Activated T-cell treated with anti-CD3 and anti-CD28 coated beads for 1 hour (primary cell): Measurements from ENCODE around the gene SBNO2.
"Not testable (repeated sequence)": the region's sequence is repeated elsewhere in the genome, so short reads cannot be mapped to it uniquely, and the experiment has no call there.

Experiments used
- DNase-seq: peaks from one replicate; pipeline ENCODE4 v3.0.0-alpha.2; 2020; ENCODE audit warnings: low read depth

Gene SBNO2

DNA sequence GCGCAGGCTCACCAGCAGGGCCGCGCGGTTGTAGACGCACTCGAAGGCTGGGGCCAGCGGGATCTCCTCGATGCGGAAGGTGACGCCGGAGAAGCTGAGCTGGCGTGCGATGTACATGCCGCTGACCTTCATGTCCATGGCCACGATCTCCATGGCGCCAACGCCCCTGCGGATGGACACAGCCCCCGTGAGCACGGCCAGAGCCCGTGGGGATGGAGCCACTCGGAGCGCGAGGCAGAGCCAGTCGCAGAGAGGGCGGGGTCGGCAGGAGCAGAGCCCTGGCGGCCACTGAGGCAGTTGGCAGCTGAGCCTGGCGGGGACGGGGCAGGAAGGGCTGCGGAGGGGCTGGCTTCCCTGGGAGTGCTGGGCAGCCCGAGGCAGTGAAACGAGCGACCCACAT, 55.1 kb downstream of the SBNO2 start:
- DNase-seq: no peak

DNA sequence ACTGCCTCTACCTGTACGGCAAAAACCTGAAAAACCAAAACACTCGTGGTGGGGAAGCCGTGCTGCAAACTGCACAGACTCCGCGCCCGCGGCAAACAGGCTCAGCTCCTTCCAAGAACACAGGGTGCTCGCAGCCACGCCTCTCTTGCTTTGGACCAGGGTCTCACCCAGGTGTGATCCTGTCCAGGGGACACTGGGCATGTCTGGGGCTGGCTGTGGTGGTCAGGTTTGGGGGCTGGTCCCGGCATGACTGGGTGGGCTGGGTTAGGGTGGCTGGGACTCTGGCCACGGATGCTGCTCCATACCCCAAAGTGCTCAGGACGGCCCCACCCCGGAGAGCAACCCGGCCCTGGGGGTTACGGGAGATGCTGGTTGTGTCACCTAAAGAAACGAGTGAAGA, 56.4 kb downstream of the SBNO2 start:
- no peak for DNase-seq

DNA sequence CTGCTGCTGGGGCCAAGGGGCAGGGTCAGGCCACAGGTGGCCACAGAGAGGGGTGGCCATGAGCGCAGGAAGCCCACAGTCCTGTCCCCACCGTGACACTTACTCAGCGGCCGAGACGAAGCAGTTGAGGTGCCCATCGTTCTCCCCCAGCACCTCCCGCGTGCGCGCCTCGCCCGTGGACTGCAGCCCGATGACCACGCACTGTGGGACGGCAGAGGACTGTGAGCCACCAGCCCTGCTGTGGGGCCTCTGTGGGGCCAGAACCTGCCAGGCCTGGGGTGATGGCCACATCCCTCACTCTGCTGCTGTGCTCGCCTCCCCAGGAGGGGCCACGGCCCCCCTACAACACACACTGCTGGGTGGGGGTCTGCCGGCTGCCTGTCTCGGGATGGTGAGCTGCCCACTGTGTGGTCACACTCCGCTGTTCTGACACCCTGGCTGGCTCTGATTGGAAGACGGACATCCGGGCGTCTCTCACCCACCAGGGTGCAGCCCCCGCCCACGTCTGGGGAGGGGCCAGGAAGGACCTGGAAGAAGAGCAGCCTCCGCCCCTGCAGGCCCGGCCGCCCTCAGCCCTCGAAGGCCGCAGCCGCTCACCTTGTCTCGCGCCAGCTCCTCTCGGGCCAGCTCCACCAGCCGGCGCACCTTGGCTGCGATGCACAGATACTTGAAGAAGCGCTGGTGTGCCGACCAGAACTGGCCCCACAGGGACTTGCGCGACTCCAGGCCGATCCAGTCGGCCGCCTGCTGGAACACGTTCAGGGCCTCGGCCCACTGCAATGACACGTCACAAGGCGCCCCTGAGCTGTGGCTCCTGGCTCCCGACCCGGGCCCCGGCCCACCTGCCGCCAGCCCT, 57.1 kb downstream of the SBNO2 start:
- DNase-seq: no peak

DNA sequence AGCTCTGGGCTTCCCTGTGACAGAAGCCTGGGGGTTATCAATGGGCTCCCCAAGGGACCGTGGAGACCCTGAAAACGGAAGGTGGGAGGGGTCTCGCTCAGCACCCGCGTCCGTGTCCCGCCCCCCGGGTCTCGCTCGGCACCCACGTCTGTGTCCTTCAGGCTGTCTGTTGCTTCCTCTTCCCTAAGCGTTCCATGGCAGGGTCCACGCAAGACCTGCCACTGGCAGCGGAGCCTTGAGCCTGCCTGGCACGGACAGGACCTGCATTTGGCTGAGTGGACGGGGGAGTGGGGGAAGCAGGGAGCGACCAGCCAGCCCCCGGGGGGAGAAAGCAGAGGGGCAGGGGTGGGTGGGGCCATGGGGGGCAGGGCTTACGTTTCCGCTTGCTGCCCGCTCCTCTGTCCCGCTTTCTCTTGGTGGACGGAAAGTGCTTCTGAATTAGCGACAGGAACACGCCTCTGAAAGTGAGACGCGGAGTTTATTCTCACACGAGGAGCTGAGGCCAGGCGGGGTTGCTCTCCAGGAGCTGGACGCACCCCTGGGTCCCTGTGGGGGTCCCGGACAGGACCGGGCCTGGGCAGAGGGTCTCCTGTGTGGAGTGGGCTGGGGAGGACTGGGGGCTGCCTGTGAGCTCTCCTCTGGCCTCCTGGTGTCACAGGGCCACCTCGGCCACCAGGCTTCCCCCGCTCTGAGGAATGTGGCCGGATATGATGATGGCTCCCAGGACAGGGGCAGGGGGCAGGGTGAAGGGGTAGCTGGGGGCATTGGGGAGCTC, 58.2 kb downstream of the SBNO2 start:
- no peak for DNase-seq

DNA sequence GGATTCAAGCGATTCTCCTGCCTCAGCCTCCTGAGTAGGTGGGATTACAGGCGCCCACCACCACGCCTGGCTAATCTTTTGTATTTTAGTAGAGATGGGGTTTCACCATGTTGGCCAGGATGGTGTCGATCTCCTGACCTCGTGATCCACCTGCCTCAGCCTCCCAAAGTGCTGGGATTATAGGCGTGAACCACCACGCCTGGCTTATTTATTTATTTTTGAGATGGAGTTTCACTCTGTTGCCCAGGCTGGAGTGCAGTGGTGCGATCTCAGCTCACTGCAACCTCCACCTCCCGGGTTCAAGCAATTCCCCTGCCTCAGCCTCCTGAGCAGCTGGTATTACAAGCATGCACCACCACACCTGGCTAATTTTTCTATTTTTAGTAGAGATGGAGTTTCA, 59.3 kb downstream of the SBNO2 start:
- DNase-seq: not testable (repeated sequence)

DNA sequence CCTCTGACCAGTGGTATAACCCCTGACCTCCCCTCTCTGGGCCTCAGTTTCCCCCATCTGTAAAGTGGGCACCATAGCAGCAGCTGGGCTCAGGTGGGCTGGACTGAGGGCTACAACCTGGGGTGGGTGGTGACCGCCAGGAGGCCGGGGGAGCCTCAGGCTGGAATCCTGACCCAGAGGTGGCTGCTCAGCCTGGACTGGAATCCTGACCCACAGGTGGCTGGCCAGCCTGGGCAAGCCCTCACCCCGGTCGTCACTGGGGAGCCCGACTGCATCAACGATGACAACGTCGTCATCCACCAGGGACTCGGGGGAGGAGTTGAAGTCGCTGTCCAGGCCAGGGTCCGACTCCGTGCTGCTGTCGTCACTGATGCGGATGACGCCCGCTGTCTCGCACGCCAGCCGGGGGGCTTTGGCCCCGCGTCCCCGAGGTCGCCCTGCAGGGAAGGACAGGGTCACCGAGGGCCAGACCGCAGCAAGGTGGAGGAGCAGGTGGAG, 60.0 kb downstream of the SBNO2 start:
- no peak for DNase-seq

DNA sequence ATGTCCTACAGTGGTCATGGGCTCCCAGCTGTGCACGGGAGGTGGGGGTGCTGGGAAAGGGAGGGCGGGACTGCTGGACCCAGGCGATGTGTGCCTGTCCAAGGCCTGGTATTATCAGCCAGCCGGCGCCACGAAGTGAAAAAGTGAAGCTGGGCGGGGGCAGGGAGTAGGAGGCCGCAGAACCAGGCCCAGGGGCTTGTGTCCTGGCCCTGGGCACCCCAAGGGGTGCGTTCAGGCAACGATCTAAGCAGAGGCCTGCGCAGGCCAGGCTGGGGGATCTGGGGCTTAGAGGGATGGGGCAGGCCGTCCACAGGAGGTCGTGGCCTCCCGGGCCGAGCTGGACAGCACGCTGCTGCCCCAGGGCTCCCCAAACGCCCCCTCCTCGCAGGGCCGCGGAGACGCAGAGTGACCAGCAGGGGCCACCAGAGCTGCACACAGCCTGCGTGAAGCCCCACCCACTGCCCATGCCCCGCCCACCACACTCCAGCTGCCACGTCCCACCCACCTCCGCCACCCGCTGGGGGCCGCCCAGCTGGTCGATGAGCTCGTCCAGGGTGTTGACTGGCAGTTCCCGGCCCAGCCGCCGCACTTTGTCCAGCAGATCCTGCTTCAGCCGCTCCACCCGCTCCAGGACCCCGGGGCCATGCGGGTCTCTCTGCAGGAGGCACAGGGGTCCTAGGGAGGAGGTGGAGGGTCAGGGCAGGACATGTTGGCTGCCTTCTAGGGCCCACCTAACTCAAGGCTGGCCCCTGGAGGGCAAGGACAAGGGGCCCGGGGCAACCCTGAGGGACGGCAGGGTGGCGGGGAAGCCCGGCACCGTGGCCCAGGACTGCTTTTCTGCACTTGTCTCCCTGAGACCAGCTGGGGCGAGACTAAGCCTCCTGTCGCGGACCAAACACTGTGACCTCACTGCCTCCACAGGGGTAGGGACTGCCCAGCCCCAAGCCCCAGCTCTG, 60.8 kb downstream of the SBNO2 start:
- peak; percentile 78 for DNase-seq

DNA sequence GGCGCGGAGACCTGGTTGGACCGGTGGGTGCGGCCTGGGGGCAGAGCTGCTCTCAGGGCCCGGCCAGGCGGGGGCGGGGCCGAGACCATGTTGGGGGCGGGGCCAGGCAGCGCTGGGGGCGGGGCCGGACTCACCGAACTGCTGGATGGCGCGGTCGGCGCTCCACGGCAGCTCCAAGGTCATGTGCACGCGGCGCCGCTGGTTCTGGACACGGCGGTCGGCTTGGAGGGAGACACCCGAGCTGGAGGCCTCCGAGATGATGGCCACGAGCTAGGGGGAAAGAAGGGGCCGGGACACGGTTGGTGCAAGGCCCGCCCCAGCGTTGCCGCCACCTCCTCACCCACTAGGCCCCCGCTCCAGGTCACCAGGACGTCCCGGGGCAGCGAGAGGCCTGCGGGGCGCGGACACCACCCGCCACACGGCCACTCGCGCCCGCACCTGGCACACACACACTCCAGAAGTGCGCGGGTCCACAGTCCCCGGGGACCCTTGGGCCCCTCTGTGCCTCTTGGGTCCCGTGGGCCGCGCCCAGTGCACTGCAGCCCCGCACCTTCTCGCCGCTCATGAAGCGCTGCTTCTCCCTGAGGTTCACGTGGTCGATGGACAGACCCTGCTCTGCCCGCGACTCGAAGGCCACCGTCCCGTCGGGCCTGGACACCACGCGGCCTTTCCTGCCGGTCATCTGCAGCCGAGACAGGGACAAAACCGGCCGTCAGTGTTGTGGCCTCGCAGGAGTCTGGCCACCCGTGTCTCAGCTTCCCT, 61.6 kb downstream of the SBNO2 start:
- DNase-seq: no peak

DNA sequence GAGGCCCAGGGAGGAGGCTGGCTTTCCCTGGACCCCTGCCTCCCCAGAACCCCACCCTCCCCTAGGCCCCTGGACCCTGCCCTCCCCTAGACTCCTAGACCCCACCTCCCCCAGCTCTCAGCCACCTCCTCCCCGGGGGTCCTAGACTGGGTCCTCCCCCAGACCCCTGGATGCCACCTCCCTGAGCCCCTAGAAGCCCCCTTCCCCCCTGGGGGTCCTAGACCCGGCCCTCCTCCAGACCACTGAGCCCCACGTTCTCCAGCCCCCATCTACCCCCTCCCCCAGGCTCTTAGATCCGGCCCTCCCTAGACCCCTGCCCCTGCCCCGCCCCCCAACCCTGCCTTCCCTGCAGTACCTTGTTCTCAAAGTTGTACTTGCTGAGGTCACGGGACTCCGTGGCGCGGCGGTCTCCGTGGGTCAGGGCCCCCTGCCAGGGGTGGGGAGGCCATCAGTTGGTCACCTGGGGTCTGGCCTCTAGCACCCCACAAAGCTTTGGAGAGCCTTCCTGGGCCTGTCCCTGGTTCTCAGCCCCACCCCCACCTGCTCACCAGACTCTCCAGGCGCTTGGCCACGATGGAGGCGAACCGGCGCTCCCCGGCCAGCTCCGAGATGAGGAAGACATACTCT, 62.3 kb downstream of the SBNO2 start:
- DNase-seq: no peak

DNA sequence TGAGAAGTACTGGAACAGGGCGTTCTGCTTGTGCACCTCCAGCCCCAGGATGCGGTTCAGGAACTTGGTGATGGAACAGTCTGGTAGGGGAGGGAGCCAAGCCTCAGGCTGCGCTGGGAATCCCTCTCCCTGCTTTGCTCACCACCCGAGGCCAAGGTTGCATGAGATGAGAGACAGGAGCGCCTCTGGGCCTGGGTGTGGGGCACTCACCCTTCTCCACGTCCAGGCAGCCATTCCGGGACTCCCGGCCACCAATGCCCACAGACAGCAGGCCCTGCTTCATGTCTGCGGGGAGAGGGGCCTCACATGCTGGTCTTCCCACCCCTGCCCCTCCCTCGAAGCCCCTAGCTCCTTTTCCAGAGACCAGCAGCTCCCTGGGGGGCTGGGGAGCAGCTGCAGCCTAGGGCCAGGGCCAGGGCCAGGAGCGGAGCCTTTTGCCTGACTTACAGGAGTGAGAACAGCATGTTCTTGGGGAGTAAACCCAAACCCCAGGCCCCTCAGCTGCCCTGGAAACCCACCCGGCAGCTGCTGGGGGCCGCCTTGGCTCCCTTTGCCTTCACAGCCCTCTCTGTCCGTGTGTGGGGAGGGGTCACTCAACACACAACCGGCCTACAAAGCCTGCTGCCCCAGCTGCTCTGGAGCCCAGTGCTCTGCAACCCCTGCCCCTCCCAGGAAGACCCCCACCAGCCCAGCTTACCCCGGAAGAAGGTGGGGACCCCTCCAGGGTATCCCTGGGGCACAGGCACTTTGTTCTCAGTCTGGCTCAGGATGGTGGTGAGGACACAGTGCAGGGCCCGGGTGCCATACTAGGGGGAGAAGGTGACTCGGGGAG, 63.0 kb downstream of the SBNO2 start:
- DNase-seq: no peak

DNA sequence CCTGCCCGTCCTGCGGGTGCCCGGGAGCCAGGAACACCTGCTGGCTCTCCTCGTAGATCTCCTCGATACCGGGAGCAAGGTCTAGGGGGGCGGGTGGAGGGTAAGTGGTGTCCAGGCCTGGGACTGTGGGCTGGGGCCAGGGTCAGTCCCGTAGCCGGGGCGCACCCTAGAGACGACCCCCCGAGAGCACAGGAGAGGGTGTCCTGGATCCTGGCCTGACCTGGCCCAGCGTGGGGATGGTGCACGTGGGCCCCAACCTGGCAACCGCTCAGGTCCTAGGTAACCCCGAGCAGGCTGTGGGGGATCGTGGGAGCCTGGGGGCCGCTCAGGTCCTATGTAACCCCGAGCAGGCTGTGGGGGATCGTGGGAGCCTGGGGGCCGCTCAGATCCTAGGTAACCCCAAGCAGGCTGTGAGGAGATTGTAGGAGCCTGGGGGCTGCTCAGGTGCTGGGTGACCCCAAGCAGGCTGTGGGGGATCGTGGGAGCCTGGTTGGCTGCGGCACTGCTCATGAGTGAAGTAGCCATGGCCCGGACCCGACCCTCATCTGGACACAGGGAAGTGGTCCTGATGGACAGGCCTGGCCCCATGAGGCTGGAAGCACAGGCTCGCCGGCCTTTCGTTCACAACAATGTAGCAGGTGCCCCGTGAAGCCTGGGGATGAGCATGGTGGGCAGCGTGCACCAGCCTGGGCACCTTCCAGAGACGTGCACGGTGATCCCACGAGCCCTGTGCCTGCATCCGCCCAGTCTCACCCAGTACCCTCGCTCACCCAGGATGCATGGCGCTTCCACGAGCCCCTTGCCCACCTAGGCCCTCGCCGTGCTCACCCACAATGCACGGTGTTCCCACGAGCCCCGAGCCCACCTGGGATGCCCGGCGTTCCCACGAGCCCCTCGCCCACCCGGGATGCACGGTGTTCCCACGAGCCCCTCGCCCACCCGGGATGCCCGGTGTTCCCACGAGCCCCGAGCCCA, 64.1 kb downstream of the SBNO2 start:
- DNase-seq: no peak

DNA sequence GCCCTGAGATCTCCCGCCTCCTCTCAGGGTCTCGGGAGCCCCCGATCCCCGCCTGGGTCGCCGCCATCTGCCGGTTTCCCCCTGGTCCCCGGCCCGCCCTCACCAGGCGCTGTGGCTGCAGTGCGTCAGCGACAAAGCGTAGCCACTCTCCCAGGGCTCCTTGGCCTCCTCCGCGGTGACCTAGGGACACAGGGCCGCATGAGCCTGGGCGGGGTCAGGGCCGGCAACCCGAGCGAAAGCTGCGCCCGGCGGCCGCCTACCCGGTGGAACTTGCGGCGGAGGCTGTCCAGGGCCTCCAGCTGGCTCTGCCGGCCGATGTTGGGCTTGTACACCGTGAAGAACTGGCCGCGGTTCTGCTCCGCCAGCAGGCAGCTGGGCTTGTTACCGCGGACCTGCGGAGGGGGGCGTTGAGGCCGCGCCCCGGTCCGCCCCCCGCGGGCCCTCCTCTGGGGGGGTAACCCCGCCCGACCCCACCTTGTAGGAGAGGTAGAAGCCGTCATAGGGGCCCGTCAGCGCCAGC, 65.0 kb downstream of the SBNO2 start:
- DNase-seq: no peak

DNA sequence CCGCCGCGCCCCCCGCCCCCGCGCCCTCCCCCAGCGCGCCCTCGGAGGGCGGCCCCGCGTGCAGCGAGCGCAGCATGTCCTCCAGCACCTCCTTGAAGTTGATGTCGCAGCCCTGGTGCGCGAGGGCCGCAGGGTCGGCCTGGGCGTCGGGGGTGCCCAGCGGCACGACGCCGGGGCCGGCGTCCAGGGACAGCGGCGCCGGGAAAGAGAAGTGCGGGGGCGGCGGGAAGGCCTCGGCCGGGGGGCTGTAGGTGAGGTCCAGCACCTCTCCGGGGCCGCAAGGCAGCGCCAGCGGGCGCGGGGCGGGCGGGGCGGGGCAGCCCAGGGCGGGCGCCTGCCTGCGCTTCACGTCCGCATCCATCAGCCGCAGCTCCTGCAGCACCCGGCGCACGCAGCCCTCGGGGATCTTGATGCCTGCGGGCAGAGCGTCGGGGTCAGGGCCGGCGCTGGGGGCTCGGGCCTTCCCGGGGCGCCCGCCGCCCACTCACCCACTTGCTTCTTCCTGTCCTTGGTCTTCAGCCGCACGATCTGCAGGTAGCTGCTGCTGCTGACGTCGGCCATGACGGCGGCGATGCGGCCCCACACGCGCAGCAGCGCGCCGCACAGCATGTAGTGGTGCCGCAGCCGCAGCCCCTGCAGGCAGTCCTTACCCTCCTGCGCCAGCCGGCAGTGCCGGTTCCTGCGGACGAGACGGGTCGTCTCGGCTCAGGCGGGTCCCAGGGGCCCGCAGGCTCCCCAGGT, 65.6 kb downstream of the SBNO2 start:
- DNase-seq: no peak

DNA sequence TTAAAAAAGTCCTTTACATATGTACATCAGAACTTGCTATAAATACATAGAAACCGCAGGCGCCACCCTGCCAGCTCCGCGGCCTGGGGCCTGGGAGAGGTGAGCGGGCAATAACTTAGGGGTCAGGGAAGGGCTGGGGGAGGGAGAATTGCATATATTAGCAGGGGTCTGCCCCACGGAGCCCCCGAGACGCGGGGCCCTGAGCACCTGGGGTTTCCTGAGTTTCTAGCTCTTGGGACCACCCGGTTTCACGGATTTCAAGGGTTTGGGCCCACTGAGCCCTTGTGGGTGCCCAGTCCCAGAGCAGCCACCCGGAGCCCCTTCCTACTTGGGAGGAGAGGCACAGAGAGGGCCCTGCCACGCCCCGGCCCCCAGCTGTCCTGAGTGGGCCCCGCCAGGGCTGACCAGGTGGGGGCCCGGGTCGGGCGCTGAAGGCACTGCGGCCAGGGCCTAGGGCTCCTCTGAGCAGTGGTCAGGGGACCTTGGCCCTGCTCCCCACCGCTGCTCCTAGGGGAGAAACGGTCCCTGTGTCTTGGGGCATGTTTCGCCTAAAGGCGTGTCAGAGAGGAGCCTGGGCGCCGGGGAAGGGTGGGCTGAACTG, 66.3 kb downstream of the SBNO2 start:
- no peak for DNase-seq

DNA sequence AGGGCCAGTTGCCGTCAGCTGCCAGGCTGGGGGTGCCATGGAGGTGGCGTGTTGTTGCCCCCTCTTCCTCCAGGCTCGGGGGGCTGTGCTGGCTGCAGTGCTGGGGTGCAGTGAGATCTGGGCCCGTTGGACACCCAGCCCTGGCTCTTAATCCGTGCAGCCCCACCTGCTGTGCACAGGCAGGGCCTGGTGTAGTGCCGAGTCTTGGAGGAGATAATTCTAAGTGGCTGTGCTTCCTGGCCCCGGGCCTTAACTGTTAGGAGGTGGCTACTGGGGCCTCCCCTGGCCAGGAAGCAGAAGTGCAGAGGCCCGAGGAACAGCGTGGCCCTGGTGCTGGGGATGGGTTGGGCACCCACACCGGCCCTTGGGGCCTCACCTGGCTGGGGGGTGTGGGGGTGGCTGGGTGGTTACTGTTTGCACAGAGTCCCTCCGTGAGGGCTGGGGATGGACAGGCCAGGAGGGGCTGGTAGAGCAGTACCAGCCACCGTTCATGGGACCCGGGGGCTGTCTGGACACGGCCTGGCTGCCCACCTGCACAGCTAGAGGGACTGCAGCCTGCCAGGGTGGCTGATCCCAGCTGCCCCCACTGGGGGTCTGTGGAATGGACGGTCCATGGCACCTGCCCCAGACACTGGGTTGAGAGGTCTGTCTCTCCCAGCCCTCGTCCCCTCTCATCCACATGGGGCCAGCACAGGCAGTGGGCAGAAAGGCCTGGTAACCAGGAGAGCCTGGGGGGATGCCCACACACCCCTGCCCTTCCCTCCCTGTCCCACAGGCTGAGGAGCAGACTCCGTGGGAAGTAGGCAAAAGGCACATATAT, 67.0 kb downstream of the SBNO2 start:
- DNase-seq: no peak
